ENCODE results near the gene FAM107B.

Gene FAM107B

DNA sequence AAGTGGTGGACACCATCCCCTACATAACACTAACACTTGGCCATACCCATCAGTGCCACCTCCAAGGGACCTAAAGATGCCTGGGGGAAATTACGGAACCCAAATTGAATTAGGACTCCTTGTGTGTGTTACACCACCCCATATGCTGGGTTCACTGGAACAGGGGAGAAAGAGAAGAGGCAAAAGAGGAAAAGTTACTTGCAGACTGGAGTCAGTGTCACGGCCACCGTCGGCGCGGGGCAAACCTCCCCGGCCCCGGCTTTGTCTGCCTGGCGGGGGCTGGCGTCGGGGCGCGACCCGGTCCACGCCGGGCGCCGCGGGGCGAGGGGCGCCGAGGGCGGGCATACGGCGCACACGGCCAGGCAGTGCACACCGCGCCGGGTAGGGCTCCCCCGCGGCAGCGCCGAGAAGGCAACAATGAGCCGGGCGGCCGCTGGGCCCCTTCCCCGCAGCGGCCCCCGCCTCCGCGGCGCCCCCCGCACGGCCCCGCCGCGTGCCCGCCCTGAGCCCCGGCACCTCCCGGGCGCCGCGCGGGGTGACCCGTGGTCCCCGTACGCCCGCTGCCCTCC is 171.1 kb downstream of the FAM107B start:
- ChIA-PET CTCF (no interaction called here), POLR2A (no interaction called here)
- H3K4me3 ChIP-seq (ENCODE audit: low read depth, low read length): peak overlapping the region; percentile 58
- no peak for DNase-seq (ENCODE audit: low read depth, low spot score)
- TF ChIP-seq, protein P1, sequence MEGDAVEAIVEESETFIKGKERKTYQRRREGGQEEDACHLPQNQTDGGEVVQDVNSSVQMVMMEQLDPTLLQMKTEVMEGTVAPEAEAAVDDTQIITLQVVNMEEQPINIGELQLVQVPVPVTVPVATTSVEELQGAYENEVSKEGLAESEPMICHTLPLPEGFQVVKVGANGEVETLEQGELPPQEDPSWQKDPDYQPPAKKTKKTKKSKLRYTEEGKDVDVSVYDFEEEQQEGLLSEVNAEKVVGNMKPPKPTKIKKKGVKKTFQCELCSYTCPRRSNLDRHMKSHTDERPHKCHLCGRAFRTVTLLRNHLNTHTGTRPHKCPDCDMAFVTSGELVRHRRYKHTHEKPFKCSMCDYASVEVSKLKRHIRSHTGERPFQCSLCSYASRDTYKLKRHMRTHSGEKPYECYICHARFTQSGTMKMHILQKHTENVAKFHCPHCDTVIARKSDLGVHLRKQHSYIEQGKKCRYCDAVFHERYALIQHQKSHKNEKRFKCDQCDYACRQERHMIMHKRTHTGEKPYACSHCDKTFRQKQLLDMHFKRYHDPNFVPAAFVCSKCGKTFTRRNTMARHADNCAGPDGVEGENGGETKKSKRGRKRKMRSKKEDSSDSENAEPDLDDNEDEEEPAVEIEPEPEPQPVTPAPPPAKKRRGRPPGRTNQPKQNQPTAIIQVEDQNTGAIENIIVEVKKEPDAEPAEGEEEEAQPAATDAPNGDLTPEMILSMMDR (IDR thresholded peaks at IDR 0.05; ENCODE audit: insufficient read depth, low read length, missing control alignments): no peak

DNA sequence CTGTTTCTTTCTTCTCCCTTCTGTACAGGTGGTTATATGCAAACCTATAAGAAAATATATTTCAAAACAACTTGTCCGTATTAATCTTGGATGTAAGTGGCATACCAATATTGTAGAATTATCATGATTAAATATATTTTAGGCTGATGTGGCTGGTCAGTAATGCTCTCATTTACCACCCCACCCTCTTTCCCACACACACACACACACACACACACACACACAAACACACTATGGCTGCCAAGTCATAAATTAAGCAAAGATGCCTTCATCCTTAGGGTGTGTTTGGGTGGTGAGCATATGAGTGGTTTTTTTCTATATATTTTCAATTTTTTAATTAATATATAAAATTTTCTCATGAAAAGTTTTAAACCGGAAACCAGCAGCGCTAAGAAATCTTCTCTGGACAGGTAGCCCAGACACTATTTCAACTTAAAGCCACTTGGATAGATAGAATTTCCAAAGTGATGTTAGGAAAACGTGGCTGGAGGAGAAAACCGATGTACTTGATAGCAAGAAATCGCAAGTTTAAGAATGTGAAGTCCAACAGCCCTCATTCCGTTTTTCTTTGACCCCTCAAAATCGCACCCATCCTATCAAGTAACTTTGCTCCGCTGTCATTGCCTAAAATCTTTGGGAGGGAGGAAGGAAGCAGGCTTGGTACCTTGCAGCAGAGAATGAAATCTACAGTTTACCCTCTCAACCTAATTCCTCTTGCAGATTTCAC is 171.7 kb downstream of the FAM107B start:
- TF ChIP-seq, protein P1 (IDR thresholded peaks at IDR 0.05; ENCODE audit: insufficient read depth, low read length, missing control alignments): no peak
- POLR2A ChIA-PET: no interaction called here
- DNase-seq (ENCODE audit: low read depth, low spot score): no peak
- CTCF ChIA-PET: interaction anchor here (1.6 kb wide), 1 partner anchor 220 kb away, joined by 6 read pairs; no protein-coding TSS in a partner anchor
- peak overlapping the region; percentile 58 for H3K4me3 ChIP-seq (ENCODE audit: low read depth, low read length)

DNA sequence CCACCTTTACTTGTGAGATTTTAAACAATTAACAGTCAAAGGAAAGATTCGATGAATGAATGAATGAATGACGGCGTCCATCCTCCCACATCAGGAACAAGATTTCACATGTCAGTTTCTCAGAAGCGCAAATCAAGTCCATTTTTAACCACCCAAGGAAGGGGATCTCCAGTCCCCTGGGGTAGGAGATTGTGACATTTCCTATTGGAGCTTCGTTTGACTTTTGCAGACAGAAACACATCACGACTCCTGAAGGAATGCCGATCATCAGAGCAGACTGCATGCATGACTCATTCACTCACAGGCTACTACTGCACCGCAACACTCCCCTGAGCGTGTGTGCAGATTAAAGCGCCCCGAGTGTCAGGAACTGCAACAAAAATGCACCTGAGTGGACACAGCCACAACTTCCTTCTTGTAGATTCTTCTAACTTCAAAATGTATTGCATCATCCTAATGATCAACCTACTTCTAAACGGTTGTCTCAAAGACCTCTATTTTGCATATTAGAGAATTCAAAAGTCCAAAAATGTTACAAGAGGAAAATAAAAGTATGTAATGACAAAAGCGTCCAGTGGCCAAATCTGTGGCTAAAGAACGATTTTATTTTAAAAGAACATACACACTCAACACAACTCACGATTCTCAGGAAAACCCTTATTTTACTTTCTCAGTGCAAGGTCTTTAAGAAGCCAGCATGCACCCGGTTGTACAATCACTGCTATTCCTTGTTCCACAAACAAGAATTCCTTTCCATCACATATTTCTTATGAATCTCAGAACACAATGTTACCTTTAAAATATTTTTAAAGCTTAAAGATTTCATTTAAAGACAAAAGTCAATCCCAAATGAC is 172.6 kb downstream of the FAM107B start:
- DNase-seq (ENCODE audit: low read depth, low spot score): peak; percentile 51
- H3K4me3 ChIP-seq (ENCODE audit: low read depth, low read length): peak overlapping the region; percentile 58
- ChIA-PET POLR2A (no interaction called here), CTCF (interaction anchor here (1.6 kb wide), 1 partner anchor 221 kb away, joined by 6 read pairs; no protein-coding TSS in a partner anchor)
- TF ChIP-seq, protein P1 (IDR thresholded peaks at IDR 0.05; ENCODE audit: insufficient read depth, low read length, missing control alignments): no peak

DNA sequence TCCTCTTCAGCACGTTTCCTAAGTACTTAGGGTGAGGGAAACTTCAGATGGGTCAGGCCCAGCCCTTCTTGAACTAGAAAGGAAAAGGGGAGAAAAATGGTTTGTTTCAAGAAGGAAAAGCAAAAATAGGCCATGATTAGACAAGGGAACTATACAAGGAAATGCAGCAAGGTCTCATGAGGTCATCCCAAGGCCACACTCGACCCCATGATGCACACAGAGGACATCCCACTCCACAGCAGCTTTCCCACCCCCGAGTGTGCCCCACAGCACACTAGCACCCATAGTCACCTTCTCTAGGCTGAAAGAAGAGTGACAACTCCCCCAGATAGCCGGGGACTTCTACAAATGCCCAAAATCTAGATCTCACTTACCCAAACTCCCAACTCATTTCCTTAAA is 173.4 kb downstream of the FAM107B start:
- DNase-seq (ENCODE audit: low read depth, low spot score): no peak
- ChIA-PET POLR2A (no interaction called here), CTCF (interaction anchor here (1.3 to 1.6 kb wide), 2 partner anchors 64 to 222 kb away, joined by 4 to 6 read pairs; no protein-coding TSS in a partner anchor)
- TF ChIP-seq, protein P1 (IDR thresholded peaks at IDR 0.05; ENCODE audit: insufficient read depth, low read length, missing control alignments): no peak
- no peak overlapping the region for H3K4me3 ChIP-seq (ENCODE audit: low read depth, low read length)

DNA sequence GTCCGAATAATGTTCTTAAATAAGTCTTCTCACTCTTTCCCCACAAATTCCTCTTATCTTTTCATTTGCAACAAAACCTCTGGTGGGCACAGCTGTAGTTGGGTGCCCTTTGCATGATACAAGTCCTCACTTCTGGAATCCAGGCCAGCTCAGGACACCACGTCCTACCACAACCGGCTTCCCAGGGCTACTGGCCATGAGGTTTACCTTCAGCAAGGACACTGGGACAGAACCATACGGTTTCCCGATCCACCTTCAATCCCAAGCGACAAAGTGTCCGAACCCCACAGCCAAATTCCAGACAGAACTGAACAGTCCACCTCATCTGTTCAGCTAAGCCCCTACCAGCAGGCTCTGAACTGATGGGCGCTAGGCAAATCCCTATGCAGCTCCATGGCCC is 174.6 kb downstream of the FAM107B start:
- POLR2A ChIA-PET: no interaction called here

More for the DNA sequence above, 174.6 kb downstream of the FAM107B start:
- CTCF ChIA-PET: interaction anchor here (0.8 to 1.3 kb wide), 3 partner anchors 11 to 73 kb away, joined by 3 to 4 read pairs (median 3); no protein-coding TSS in a partner anchor
- DNase-seq (ENCODE audit: low read depth, low spot score): no peak
- TF ChIP-seq, protein P1 (IDR thresholded peaks at IDR 0.05; ENCODE audit: insufficient read depth, low read length, missing control alignments): no peak
- H3K4me3 ChIP-seq (ENCODE audit: low read depth, low read length): no peak overlapping the region
